Renal pelvis (tissue), 4 donors: ENCODE measurements around the gene HAUS3. TPM values are rescaled to one million over a fixed set of nuclear protein-coding genes. Genes with fewer than 3 reads are reported as not detected.
A peak's percentile ranks its signal among the peaks of the same experiment; 100 is the strongest.

Experiments
- DNase-seq: peaks from one replicate; pipeline ENCODE4 v3.0.0-alpha.2; 2013
- polyA plus RNA-seq, 3 donors: library from polyadenylated mRNA; unstranded; fragments of 120-200 nt; gene quantifications; one replicate each; pipeline ENCODE4 v1.2.1, GENCODE V29; 2013; ENCODE audit not compliant: insufficient read length in 3 of 3

The HAUS3 gene
- polyA plus RNA-seq, 3 donors, result 16.5 to 20.4 (median 20.3) TPM

DNA sequence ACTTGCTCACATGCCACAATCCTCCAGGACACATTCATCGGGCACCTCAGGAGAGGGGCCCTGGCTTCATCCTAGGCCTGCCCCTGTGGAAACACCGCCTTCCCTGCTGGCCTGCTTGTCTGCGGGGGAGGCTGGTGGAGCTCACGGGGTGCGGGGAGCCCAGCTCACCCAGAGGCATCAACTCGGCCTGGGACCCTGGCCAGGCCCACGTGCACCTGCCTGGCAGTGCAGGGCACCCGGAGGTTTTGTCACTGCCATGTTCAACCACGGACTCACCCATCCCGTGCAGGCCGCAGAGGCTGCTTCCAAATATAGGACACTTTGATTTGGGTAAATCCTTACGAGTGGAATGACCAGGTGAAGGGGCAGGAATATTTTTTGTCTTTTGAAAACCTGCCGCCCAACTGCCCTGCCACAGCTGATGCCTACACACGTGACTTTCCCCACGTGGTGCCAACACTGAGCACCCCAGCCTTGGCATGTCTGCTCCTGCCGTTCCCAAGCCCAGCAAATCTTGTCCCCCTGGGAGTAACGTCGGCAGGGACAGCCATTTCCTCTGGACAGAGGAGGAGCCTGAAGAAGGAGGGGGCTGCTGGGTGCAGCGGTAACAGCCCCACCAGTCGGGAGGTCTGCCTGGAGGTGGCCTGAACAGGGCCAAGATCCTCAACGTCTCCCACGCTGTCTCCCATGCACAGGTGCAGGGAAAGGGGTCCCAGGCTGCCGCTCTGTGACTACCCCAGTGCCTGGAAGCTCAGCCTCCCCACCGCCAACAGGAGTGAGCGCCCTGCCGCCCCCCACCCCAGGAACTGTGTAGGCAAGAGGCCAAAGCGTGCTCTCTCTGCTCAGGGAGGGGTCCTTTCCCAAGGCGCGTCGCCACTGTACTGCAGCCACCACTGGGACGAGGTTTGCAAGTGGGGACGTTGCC, 11.5 kb upstream of the HAUS3 start:
- no peak for DNase-seq

DNA sequence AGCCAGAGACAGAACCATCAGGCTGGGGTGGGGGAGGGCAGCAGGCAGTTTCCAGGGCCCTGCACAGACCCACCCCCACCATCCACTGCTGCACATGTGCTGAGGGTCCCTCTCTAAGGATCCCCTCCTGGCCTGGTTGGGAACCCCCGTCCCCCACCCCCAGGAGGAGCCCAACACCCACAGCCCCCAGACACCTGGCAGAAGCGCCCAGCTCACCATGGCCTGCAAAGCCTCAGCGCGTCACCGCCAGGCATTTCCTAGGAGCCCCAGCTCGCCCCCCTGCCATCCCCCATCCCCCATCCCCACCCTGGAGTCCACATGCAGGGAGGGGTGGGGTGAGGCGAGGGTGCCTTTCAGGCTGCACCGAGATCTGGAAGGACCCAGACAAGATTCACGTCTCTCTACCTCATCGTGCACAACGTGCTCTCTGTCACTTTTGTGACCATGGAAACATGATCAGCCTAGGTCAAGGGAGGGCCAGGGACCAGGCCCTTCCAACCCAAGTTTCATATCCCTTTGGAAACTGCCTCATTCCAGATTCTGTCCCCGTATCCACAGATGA, 10.7 kb upstream of the HAUS3 start:
- DNase-seq, result no peak

DNA sequence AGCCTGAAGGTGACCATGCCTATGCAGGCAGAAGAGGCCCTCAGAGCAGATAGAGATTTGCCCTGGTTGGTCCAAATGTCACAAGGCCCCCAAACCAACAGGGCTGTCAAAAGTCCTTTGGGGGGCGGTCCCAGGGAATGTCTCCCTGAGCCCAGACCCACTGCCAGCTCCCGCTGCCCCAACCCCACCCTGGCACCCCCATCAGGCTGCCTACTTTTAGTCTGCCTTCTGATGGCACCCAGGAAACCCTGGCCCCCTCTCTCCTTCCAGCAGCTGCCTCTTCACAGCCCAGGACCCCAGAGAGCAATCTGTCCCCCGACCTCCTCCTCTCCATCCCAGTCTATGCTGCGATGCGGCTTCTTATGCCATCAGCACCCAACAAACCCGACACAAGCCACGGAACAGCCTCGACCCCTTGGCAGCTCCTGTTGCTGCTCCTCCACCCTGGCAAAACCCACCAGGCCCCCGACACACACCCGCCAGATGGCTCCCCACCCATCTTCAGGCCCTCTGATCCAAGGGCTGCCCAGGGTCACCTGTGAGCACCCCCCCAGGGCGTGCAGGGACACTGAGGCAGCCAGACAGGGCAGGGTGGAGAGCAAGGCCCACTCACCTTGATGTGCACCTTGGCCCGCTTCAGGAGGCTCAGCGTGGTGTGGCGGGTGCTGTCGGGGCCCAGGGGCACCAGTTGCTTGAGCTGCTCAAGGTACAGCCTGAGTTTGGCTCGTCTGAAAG, 10.0 kb upstream of the HAUS3 start:
- no peak for DNase-seq

DNA sequence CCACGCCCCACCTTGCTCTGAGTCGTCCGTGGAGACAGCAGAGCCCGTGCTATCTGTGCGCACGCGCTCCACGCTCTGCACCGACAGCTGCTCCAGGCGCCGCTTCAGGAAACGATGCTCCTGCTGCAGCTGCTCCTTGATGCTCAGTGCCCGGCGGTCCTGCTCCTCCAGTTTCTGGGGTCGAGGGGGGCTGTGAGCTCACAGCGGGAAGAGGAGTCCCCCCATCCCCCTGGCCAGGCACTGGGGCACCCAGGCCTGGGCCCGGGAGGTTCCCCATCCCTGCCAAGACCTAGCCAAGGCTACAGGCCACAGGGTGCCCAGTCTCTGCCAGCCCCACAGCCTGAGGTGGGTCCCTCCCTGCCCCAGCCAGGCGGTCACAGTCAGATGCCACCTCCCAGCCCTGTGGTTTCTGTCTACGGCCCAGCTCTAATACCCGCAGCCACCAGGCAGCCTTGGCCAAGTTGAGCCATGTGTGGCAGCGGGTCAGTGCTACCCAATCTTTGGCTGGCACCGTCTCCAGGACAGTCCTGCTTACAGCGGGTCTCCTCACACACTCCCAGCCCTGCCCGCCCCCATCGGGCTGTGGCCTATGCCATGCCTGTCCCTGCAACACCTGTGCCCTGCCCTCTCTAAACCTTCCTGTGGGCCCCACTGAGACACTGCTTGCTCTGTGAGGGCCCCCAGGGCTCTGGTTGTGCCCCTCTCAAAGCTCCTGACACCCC, 9.3 kb upstream of the HAUS3 start:
- no peak for DNase-seq

DNA sequence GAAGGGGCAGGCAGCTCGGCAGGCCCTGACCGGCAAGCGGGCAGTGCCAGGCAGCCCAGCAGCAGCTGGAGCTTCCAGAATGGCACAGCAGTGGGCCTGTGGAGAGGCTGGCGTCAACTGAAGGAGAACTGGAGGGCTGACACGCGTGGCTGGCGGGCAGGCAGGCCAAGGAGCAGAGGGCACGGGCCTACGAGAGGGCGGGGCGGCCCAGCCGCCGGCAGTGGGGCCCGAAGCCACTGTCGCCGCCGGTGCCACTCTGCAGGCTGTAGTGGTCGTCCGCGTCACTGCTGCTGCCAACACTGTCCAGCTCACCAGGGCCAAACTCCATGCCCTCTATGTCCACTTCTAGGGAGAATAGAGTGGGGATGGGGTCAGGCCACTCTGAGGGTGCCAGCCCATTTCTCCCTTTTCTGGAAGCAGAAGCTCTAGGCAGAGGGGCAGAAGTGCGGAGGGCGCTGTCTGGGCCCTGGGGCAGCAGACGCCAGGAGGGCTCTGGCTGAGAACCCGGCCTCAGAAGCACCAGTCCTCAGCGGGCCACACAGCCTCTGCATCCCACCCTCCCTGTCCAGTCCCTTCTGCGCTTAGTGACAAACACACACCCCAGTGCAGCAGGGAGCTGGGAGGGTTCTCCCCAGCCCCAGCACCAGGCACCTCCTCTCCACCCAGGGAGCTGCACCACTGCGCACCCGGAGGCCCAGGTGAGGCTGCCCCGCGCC, 8.6 kb upstream of the HAUS3 start:
- no peak for DNase-seq

DNA sequence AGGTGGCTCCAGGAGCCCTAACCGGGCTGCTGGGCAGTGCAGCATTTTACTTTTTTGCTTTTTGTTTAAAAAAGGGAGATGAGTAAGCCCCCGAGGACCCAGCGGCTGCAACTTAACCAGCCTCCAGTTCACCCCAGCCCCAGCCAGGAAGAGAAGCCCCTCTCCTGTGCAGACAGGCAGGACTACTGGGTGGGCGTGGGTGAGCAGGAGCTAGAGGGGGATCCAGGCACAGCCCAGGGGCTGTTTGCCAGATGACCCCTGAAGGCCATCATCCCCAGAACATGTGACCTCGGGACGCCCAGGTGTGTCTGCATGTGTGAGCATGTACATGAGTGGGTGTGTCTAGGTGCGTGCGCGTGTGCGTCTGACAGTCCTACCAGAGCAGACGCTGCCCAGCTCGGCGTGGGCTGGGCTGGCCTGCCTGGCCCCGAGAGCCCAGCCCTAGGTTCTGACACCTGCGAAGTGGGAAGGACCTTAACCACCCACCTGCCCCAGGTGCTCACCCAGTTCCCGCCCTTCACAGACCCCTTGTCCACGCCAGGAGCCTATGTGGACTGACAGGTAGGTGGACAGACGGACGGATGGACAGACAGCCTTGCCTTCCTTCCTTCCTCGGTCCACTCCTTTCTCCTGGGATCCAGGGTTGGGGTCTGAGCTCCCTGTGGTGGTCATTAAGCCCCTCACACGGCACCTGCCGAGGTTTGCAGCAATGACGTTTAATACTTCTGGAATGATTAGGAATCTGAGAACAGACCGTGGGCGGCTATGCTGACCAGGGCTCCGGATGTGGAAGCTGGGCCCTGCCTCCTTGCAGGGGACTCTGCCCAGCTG, 7.8 kb upstream of the HAUS3 start:
- no peak for DNase-seq

DNA sequence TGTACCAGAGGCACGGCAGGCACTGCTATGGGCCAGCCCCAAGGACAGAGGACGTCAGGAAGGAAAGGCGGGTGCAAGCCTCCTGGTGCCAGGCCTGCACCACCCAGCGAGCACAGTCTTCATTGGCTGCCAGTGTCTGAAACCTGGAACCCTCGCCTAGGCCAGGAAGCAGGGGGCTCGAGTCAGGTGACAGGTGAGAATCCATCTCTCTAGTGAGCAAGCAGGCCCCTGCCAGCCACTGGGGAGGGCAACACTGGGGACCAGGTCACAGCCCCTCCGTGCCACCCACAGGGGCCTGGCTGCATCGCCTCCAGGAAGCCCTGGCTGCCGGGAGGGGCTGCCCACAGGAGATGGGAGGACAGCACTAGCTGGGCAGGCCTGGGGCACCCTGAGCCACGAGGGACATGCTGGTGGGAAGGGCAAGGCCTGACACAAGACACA, 6.9 kb upstream of the HAUS3 start:
- no peak for DNase-seq

DNA sequence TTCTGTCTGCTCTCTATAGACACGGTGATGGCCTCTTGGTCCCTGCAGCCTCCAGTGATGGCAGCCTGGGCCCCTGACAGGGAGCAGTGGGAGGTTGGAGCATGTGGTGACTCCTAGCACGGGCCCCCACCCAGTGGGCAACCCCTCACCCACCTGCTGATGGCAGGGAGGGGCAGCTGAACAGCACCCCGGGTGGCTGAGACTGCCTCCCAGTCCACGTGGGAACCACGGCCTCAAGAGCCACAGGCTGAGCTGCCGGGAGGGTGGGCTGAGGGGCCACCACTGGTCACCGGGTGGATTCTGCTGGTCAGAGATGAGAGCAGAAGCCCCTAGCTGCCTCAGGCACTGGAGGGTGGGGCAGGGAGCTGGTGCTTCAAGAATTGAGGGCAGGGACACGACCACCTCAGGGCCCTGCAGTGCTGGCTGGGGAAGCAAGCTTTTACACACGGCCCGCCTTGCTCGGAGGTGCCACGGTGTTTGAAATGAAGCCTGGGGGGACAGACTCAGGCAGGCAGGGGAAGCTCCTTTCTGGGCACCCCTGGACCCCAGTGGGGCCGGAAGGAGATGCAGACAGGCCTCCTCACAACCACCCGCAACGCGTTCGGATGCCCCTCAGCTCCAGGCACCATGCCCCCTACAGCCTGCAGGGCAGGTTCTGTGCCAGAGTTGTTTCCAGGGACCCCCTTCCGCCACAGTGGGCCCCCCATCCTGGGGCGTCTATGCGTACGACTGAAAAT, 6.3 kb upstream of the HAUS3 start:
- DNase-seq, result no peak

DNA sequence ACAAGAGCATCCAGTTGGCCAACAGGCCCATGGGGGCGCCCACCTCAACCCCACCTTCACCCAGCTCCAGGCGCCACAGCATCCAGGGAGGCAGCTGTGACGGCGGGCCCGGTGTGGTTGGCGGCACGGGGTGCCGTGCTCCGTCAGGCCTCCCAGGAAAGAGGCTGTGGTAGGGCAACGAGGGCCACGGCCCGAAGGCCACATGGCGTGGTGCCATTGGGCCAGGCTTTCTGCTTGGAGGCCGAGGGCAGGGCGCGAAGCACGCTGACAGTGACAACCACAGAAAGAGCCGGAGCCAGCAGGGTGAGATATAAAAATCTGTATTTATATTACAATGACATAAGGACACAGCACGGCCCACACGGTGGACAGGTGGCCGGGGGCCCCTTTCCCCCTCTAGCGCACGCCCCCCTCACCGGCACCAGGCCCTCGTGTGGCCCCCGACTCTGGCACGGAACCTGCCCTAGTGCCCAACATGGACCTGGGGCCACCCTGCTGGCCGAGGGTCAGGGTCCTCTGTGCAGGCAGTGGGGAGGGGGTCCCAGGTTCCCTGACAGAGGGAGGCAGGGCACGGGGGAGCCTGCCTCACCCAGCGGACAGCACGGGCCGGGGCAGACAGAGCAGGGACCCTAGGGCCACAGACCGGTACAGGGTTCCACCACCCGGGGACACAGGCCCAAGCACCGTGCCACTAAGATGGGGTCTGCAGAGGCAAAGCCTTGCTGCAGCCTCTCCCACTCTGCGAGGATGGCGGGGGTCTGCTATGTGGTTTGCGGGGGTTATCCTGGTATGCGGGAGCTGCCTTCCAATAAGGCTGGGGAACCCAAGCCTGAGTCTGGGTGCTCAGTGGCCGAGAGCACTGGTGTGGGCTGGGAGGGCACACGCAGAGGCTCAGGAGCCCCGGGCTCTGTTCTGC, 5.5 kb upstream of the HAUS3 start:
- no peak for DNase-seq

DNA sequence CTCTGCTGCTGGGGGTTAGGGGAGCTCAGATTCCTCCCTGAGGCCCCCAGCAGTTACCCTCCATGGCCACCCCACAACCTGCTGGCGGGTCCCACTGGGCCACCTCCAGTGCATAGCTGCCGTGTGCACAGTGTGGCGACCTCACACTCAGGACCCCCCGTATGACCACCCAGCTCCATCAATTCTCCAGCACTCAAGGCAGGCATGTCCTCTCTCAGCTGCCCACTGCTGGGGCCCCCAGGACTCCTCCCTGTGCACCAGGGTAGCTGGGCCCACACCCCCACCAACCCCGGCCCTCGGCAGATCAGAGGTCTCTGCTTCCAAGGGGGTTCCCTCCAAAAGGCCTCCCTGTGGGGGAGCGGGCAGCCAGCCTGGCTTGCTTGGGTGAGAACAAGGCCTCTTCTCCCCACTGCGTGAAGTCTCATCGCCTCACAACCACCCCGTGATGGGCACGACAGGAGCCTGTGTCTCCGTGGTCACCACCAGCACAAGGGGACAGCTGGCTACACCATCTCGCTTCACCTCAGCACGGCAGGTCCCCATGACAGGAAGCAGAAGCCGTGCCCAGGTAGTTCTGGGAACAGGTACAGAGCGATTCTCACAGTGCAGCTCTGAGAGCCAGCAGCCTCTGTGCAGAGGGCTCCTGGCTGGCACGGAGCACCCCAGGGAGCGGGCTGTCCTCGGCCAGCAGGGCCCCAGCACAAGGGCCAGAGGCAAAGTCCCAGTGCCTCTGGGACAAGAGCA, 4.6 kb upstream of the HAUS3 start:
- no peak for DNase-seq

DNA sequence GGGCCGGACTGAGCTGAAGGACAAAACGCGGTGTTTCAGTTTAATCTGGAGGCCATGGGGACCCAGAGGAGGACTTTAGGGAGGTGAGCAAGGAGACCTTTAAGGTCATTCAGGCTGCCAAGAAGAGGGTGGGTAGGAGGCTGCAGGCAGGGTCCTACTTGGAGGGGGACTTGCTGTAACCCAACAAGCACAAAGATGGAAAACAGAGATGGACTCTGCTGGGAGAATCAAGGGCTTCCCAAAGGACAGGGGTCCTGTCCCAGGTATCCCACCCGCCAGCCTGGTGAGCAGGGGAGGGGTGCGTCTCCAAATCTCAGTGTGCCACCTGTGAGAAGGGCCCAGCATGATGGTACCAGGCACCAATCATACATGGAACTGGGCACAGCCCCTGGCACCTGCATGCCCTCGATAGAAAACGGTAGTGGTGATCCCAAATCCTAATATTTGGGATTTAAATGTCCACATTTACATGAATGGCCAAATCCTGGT, 3.9 kb upstream of the HAUS3 start:
- DNase-seq, result no peak

DNA sequence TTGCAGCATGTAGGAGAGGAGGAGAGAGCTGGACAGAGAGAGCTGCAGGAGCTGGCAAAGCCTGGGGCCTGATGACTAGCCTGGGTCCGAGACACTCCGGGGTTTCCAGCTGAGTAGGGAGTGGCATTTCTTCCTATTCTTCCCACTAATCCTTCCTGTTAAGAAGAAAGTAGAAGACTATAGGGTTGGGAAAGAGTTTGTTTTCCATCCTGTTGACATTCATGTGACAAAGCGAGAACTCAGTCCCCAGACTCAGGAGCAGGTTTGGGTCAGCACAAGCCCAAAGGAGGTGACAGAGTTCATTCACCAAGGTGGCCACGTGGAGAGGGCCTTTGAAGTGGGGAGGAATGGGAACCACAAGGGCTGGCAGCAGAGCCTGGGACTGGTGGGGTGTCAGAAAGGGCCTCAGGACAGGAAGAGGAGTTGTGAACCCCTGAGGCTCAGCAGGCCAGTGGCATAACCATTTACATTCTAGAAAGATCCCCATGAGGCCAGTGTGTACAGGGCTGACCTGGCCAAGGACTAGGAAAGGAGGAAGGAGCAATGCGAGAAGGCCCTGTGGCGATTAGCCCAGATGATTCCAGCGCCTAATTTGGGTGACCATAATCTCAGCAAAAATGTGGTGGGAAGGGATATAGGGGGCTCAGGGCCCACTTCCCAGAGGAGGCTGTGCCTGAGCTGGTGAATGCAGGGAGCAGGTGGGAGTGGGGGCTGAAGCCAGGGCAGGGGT, 3.3 kb upstream of the HAUS3 start:
- DNase-seq, result no peak

DNA sequence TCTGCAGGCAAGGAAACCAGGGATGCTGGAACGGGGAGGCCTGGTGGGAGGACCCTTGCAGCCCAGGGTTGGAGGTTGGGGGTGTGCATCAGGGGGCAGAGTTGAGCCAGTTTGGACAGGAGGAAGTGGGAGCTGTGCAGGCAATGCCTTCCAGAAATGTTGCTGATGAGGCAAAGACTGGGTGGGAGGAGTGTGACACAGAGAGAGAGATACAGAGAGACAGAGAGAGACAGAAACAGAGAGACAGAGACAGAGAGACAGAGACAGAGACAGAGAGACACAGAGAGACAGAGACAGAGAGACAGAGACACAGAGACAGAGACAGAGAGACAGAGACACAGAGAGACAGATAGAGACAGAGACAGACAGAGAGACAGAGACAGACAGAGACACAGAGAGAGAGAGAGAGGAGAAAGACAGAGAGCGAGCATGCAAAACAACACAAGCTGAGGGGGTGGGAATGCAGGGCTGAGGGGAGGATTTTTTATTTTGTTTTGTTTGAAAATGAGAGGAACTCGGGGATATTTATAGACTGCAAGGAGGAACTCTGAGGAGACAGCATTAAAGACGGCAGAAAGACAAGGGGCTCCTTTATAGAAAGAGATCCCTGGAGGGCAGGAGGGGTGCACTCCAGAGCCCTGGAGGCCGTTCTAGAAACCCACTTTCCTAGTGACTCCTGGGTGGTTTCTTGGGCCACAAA, 1.9 kb upstream of the HAUS3 start:
- DNase-seq, result peak; percentile 27

DNA sequence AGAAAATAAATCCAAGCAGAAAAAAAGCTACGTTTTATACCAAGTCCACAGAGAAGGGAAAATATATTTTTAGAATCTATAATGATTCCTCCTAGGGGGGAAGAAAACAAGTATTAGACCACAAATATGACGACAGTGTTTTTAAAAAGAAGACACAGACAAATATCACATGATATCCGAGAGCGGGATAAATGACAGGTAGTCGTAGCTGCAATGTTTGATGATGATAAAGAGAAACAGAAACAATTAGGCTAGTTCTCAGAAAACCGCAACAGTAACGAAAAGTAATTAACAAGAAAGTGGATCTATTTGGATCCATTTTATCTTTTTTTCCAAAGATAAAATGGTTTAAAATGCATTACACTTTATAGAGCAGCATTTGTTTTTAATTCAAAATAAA, 918 bp downstream of the HAUS3 start:
- DNase-seq, result no peak

DNA sequence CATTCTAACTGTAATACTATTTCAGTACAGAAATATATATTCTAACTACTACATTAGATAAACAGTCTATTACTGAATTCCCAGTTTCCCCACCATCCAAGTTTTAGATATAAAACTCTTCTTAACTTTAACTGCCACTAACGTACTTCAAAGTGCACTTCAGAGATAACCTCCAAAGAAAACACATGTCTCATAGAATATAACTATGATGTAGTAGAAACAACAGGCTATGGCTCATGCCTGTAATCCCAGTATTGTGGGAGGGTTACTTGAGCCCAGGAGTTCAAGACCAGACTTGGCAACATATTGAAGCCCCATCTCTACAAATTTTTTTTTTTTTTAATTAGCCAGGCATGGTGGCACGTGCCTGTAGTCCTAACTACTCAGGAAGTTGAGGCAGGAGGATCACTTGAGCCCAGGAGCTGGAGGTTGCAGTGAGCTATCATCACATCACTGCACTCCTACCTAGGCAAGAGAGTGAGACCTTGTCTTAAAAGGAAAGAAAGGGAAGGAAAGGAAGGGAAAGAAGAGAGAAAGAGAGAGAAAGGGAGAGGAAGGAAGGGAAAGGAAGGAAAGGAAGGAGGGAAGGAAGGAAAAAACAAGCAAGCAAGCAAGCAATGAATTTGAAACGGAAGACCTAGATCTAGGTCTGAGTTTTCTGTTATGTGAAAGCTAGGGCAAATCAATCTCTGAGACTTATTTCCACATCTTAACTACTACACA, 4.8 kb downstream of the HAUS3 start:
- DNase-seq, result no peak

DNA sequence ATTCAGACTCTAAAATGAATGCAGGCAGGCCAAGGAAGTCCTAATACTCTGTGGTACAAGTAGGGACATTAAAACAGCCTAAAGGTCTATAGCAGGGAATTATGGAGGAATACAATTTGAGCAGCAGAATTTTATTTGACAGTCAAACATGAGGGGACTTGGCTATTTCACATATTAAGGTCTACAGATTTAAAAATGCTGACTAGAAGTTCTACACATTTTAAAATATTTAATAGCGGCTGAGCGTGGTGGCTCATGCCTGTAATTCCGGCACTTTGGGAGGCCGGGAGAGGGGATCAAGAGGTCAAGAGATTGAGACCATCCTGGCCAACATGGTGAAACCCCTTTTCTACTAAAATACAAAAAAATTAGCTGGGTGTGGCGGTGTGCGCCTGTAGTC, 10.8 kb downstream of the HAUS3 start:
- no peak for DNase-seq
